ENCODE results near the gene WSCD1. TPM values are rescaled to one million over a fixed set of nuclear protein-coding genes. Genes with fewer than 3 reads are reported as not detected.

WSCD1 gene
- total and polyA plus RNA-seq, 4 experiments from 2014 or later, result 0.29 to 0.47 TPM; not detected in 2

GRCh38 chr17:6108382-6108781 lies 38.2 kb downstream of the WSCD1 start:
- no peak for DNase-seq
- H3K4me3 Mint-ChIP-seq, result no peak overlapping the region

GRCh38 chr17:6108987-6109386 lies 38.8 kb downstream of the WSCD1 start:
- H3K27ac Mint-ChIP-seq, result no peak overlapping the region
- H3K9me3 Mint-ChIP-seq, result peaks cover 0 to 9% (median 2%) of the 10 kb centered on the region in 8 donors
- no peaks in the 10 kb centered on the region for H3K4me1 Mint-ChIP-seq
- H3K36me3 Mint-ChIP-seq, result no peaks in the 10 kb centered on the region
- intact Hi-C loops (cut with micrococcal nuclease), result no loop called here
- no peaks in the 10 kb centered on the region for H3K9me3 ChIP-seq (ENCODE audit: control insufficient read depth in 1 of 2, low read length in 2 of 2)
- ChIA-PET CTCF (ENCODE audit: partially characterized antibody) (no interaction called here), POLR2A (ENCODE audit: partially characterized antibody) (no interaction called here)
- peaks cover 14 to 29% of the 10 kb centered on the region in 2 donors for H3K27me3 Mint-ChIP-seq
- no peaks in the 10 kb centered on the region for H3K36me3 ChIP-seq (ENCODE audit: insufficient read depth, low read length)
- no peak overlapping the region for H3K4me3 Mint-ChIP-seq
- no peaks in the 10 kb centered on the region for H3K27me3 ChIP-seq (ENCODE audit: insufficient read depth, low read length)
- DNase-seq, result no peak
- H3K27ac ChIP-seq (ENCODE audit: low read depth, low read length), result no peak overlapping the region
- no peaks in the 10 kb centered on the region for H3K4me1 ChIP-seq (ENCODE audit: insufficient read depth, low read length)
- H3K4me3 ChIP-seq (ENCODE audit: low read length in 2 of 2), result no peak overlapping the region

More at GRCh38 chr17:6108382-6108781, 38.2 kb downstream of the WSCD1 start:
- H3K27ac ChIP-seq (ENCODE audit: low read depth, low read length), result no peak overlapping the region
- Mint-ChIP-seq H3K27me3 (peaks cover 14 to 29% of the 10 kb centered on the region in 2 donors), H3K4me1 (no peaks in the 10 kb centered on the region), H3K36me3 (no peaks in the 10 kb centered on the region), H3K27ac (no peak overlapping the region), H3K9me3 (peaks cover 0 to 9% (median 2%) of the 10 kb centered on the region in 8 donors)
- no peaks in the 10 kb centered on the region for H3K4me1 ChIP-seq (ENCODE audit: insufficient read depth, low read length)
- ChIA-PET POLR2A (ENCODE audit: partially characterized antibody) (no interaction called here), CTCF (ENCODE audit: partially characterized antibody) (no interaction called here)
- no peaks in the 10 kb centered on the region for H3K36me3 ChIP-seq (ENCODE audit: insufficient read depth, low read length)
- no peak overlapping the region for H3K4me3 ChIP-seq (ENCODE audit: low read length in 2 of 2)
- H3K9me3 ChIP-seq (ENCODE audit: control insufficient read depth in 1 of 2, low read length in 2 of 2), result no peaks in the 10 kb centered on the region
- no peaks in the 10 kb centered on the region for H3K27me3 ChIP-seq (ENCODE audit: insufficient read depth, low read length)
- intact Hi-C loops (cut with micrococcal nuclease), result no loop called here

- intact Hi-C loops (cut with micrococcal nuclease), result no loop called here
- Histone ChIP-seq H3K4me3 (ENCODE audit: low read length in 2 of 2) (no peak overlapping the region), H3K4me1 (ENCODE audit: insufficient read depth, low read length) (no peaks in the 10 kb centered on the region), H3K9me3 (ENCODE audit: control insufficient read depth in 1 of 2, low read length in 2 of 2) (no peaks in the 10 kb centered on the region), H3K27ac (ENCODE audit: low read depth, low read length) (no peak overlapping the region), H3K36me3 (ENCODE audit: insufficient read depth, low read length) (no peaks in the 10 kb centered on the region), H3K27me3 (ENCODE audit: insufficient read depth, low read length) (no peaks in the 10 kb centered on the region)
- ChIA-PET POLR2A (ENCODE audit: partially characterized antibody) (no interaction called here), CTCF (ENCODE audit: partially characterized antibody) (no interaction called here)
- H3K27ac Mint-ChIP-seq, result no peak overlapping the region
- peaks cover 14 to 28% of the 10 kb centered on the region in 2 donors for H3K27me3 Mint-ChIP-seq
- H3K4me3 Mint-ChIP-seq, result no peak overlapping the region
- no peak for DNase-seq
- H3K36me3 Mint-ChIP-seq, result no peaks in the 10 kb centered on the region
- H3K4me1 Mint-ChIP-seq, result no peaks in the 10 kb centered on the region
- H3K9me3 Mint-ChIP-seq, result peaks cover 0 to 9% (median 2%) of the 10 kb centered on the region in 8 donors
Observed at GRCh38 chr17:6109536-6109935, 39.4 kb downstream of the WSCD1 start.

GRCh38 chr17:6110088-6110487 lies 39.9 kb downstream of the WSCD1 start:
- intact Hi-C loops (cut with micrococcal nuclease), result no loop called here
- H3K27me3 ChIP-seq (ENCODE audit: insufficient read depth, low read length), result no peaks in the 10 kb centered on the region
- Mint-ChIP-seq H3K36me3 (no peaks in the 10 kb centered on the region), H3K27me3 (peaks cover 14 to 25% of the 10 kb centered on the region in 2 donors), H3K9me3 (peaks cover 0 to 9% (median 2%) of the 10 kb centered on the region in 8 donors), H3K4me3 (no peak overlapping the region), H3K4me1 (no peaks in the 10 kb centered on the region), H3K27ac (no peak overlapping the region)
- CTCF ChIA-PET (ENCODE audit: partially characterized antibody), result no interaction called here
- H3K27ac ChIP-seq (ENCODE audit: low read depth, low read length), result no peak overlapping the region
- H3K9me3 ChIP-seq (ENCODE audit: control insufficient read depth in 1 of 2, low read length in 2 of 2), result no peaks in the 10 kb centered on the region
- no peak for DNase-seq
- no peaks in the 10 kb centered on the region for H3K4me1 ChIP-seq (ENCODE audit: insufficient read depth, low read length)
- no peaks in the 10 kb centered on the region for H3K36me3 ChIP-seq (ENCODE audit: insufficient read depth, low read length)
- no peak overlapping the region for H3K4me3 ChIP-seq (ENCODE audit: low read length in 2 of 2)
- POLR2A ChIA-PET (ENCODE audit: partially characterized antibody), result no interaction called here

- H3K9me3 Mint-ChIP-seq, result peaks cover 0 to 9% (median 2%) of the 10 kb centered on the region in 8 donors
- ChIA-PET CTCF (ENCODE audit: partially characterized antibody) (no interaction called here), POLR2A (ENCODE audit: partially characterized antibody) (no interaction called here)
- H3K4me1 Mint-ChIP-seq, result no peaks in the 10 kb centered on the region
- no peak for DNase-seq
- no peaks in the 10 kb centered on the region for H3K4me1 ChIP-seq (ENCODE audit: insufficient read depth, low read length)
- H3K36me3 Mint-ChIP-seq, result no peaks in the 10 kb centered on the region
- H3K27me3 Mint-ChIP-seq, result peaks cover 14 to 24% of the 10 kb centered on the region in 2 donors
- no peaks in the 10 kb centered on the region for H3K36me3 ChIP-seq (ENCODE audit: insufficient read depth, low read length)
- H3K4me3 ChIP-seq (ENCODE audit: low read length in 2 of 2), result no peak overlapping the region
- H3K27ac ChIP-seq (ENCODE audit: low read depth, low read length), result no peak overlapping the region
- intact Hi-C loops (cut with micrococcal nuclease), result no loop called here
- no peak overlapping the region for H3K4me3 Mint-ChIP-seq
- no peaks in the 10 kb centered on the region for H3K27me3 ChIP-seq (ENCODE audit: insufficient read depth, low read length)
- H3K27ac Mint-ChIP-seq, result no peak overlapping the region
- no peaks in the 10 kb centered on the region for H3K9me3 ChIP-seq (ENCODE audit: control insufficient read depth in 1 of 2, low read length in 2 of 2)
Observed at GRCh38 chr17:6110592-6110991, 40.4 kb downstream of the WSCD1 start.

GRCh38 chr17:6120351-6120750 lies 50.2 kb downstream of the WSCD1 start:
- ChIA-PET POLR2A (ENCODE audit: partially characterized antibody) (no interaction called here), CTCF (ENCODE audit: partially characterized antibody) (no interaction called here)
- no peak for DNase-seq
- no peaks in the 10 kb centered on the region for H3K27me3 Mint-ChIP-seq
- intact Hi-C loops (cut with micrococcal nuclease), result no loop called here
- H3K27ac Mint-ChIP-seq, result no peak overlapping the region
- H3K4me1 Mint-ChIP-seq, result no peaks in the 10 kb centered on the region
- Histone ChIP-seq H3K27ac (ENCODE audit: low read depth, low read length) (no peak overlapping the region), H3K4me3 (ENCODE audit: low read length in 2 of 2) (no peak overlapping the region), H3K36me3 (ENCODE audit: insufficient read depth, low read length) (no peaks in the 10 kb centered on the region), H3K27me3 (ENCODE audit: insufficient read depth, low read length) (no peaks in the 10 kb centered on the region), H3K4me1 (ENCODE audit: insufficient read depth, low read length) (no peaks in the 10 kb centered on the region), H3K9me3 (ENCODE audit: control insufficient read depth in 1 of 2, low read length in 2 of 2) (no peaks in the 10 kb centered on the region)
- peaks cover 0 to 26% (median 11%) of the 10 kb centered on the region in 8 donors for H3K9me3 Mint-ChIP-seq
- H3K4me3 Mint-ChIP-seq, result no peak overlapping the region
- H3K36me3 Mint-ChIP-seq, result no peaks in the 10 kb centered on the region

GRCh38 chr17:6124856-6125255 lies 54.7 kb downstream of the WSCD1 start:
- Mint-ChIP-seq H3K4me1 (no peaks in the 10 kb centered on the region), H3K27ac (no peak overlapping the region), H3K27me3 (no peaks in the 10 kb centered on the region), H3K4me3 (no peak overlapping the region), H3K36me3 (no peaks in the 10 kb centered on the region), H3K9me3 (peaks cover 0 to 24% (median 11%) of the 10 kb centered on the region in 8 donors)
- Histone ChIP-seq H3K27ac (ENCODE audit: low read depth, low read length) (no peak overlapping the region), H3K4me3 (ENCODE audit: low read length in 2 of 2) (no peak overlapping the region), H3K9me3 (ENCODE audit: control insufficient read depth in 1 of 2, low read length in 2 of 2) (no peaks in the 10 kb centered on the region), H3K27me3 (ENCODE audit: insufficient read depth, low read length) (no peaks in the 10 kb centered on the region), H3K36me3 (ENCODE audit: insufficient read depth, low read length) (no peaks in the 10 kb centered on the region), H3K4me1 (ENCODE audit: insufficient read depth, low read length) (no peaks in the 10 kb centered on the region)
- ChIA-PET CTCF (ENCODE audit: partially characterized antibody) (no interaction called here), POLR2A (ENCODE audit: partially characterized antibody) (no interaction called here)
- intact Hi-C loops (cut with micrococcal nuclease), result no loop called here
- no peak for DNase-seq

- H3K36me3 Mint-ChIP-seq, result no peaks in the 10 kb centered on the region
- H3K27me3 Mint-ChIP-seq, result peaks cover 5 to 6% of the 10 kb centered on the region in 2 donors
- Histone ChIP-seq H3K9me3 (ENCODE audit: control insufficient read depth in 1 of 2, low read length in 2 of 2) (no peaks in the 10 kb centered on the region), H3K27me3 (ENCODE audit: insufficient read depth, low read length) (no peaks in the 10 kb centered on the region), H3K27ac (ENCODE audit: low read depth, low read length) (no peak overlapping the region), H3K36me3 (ENCODE audit: insufficient read depth, low read length) (no peaks in the 10 kb centered on the region), H3K4me1 (ENCODE audit: insufficient read depth, low read length) (no peaks in the 10 kb centered on the region), H3K4me3 (ENCODE audit: low read length in 2 of 2) (no peak overlapping the region)
- no peak for DNase-seq
- POLR2A ChIA-PET (ENCODE audit: partially characterized antibody), result no interaction called here
- peaks cover 0 to 24% (median 11%) of the 10 kb centered on the region in 8 donors for H3K9me3 Mint-ChIP-seq
- H3K4me1 Mint-ChIP-seq, result no peaks in the 10 kb centered on the region
- no peak overlapping the region for H3K4me3 Mint-ChIP-seq
- H3K27ac Mint-ChIP-seq, result no peak overlapping the region
- intact Hi-C loops (cut with micrococcal nuclease), result no loop called here
- CTCF ChIA-PET (ENCODE audit: partially characterized antibody), result no interaction called here
Observed at GRCh38 chr17:6126768-6127167, 56.6 kb downstream of the WSCD1 start.
